ENCODE data around the gene C16orf86. TPM values are rescaled to one million over a fixed set of nuclear protein-coding genes. Genes with fewer than 3 reads are reported as not detected.

C16orf86 gene
- total and polyA plus RNA-seq, 5 donors from 2014 or later: 3.2 to 6.8 (median 5.9) TPM

Other genes starting within 250 kb of the C16orf86 start
- gene HSD11B2, start 235.7 kb upstream of the C16orf86 start, total RNA-seq: not detected
- not detected for gene HSD11B2, start 235.7 kb upstream of the C16orf86 start, polyA plus RNA-seq
- gene ATP6V0D1, start 185.7 kb upstream of the C16orf86 start, total RNA-seq: 92.5 TPM
- 100 to 1,000 TPM; 119 to 141 (median 133) TPM for gene ATP6V0D1, start 185.7 kb upstream of the C16orf86 start, polyA plus RNA-seq
- not detected for gene AGRP, start 183.3 kb upstream of the C16orf86 start, total RNA-seq
- gene AGRP, start 183.3 kb upstream of the C16orf86 start, polyA plus RNA-seq: not detected
- 16.6 TPM for gene RIPOR1, start 138.0 kb upstream of the C16orf86 start, total RNA-seq
- 1 to 10 TPM in 3 of 4 donors, under 1 TPM in 1; 0.91 to 3.1 (median 2.1) TPM for gene RIPOR1, start 138.0 kb upstream of the C16orf86 start, polyA plus RNA-seq
- gene CTCF, start 104.3 kb upstream of the C16orf86 start, total RNA-seq: 63.6 TPM
- 10 to 100 TPM; 44.5 to 80.2 (median 52.9) TPM for gene CTCF, start 104.3 kb upstream of the C16orf86 start, polyA plus RNA-seq
- 156 TPM for gene CARMIL2, start 21.7 kb upstream of the C16orf86 start, total RNA-seq
- gene CARMIL2, start 21.7 kb upstream of the C16orf86 start, polyA plus RNA-seq: 10 to 100 TPM in 3 of 4 donors, 1 to 10 TPM in 1; 9.2 to 20.7 (median 12.9) TPM
- gene ACD, start 6.6 kb upstream of the C16orf86 start, total RNA-seq: 28.7 TPM
- 10 to 100 TPM; 29.5 to 36.7 (median 32.5) TPM for gene ACD, start 6.6 kb upstream of the C16orf86 start, polyA plus RNA-seq
- 6.2 TPM for gene PARD6A, start 5.9 kb upstream of the C16orf86 start, total RNA-seq
- gene PARD6A, start 5.9 kb upstream of the C16orf86 start, polyA plus RNA-seq: 10 to 100 TPM; 14.4 to 19.9 (median 18.2) TPM
- gene ENKD1, start 64 bp upstream of the C16orf86 start, total RNA-seq: 2.4 TPM
- gene ENKD1, start 64 bp upstream of the C16orf86 start, polyA plus RNA-seq: 1 to 10 TPM in 3 of 4 donors, under 1 TPM in 1; 0.65 to 2.9 (median 1.5) TPM
- gene GFOD2, start 52.5 kb downstream of the C16orf86 start, total RNA-seq: 11.2 TPM
- 10 to 100 TPM in 3 of 4 donors, 1 to 10 TPM in 1; 9.0 to 12.1 (median 11.6) TPM for gene GFOD2, start 52.5 kb downstream of the C16orf86 start, polyA plus RNA-seq
- 29.4 TPM for gene RANBP10, start 139.7 kb downstream of the C16orf86 start, total RNA-seq
- 10 to 100 TPM in 1 of 4 donors, 1 to 10 TPM in 3; 7.3 to 10.0 (median 8.0) TPM for gene RANBP10, start 139.7 kb downstream of the C16orf86 start, polyA plus RNA-seq
- gene TSNAXIP1, start 140.1 kb downstream of the C16orf86 start, total RNA-seq: 0.39 TPM
- gene TSNAXIP1, start 140.1 kb downstream of the C16orf86 start, polyA plus RNA-seq: not detected
- gene THAP11, start 175.5 kb downstream of the C16orf86 start, total RNA-seq: 32.2 TPM
- gene THAP11, start 175.5 kb downstream of the C16orf86 start, polyA plus RNA-seq: 100 to 1,000 TPM; 132 to 166 (median 141) TPM
- 48.5 TPM for gene NUTF2, start 180.1 kb downstream of the C16orf86 start, total RNA-seq
- 100 to 1,000 TPM; 115 to 158 (median 131) TPM for gene NUTF2, start 180.1 kb downstream of the C16orf86 start, polyA plus RNA-seq
- gene CENPT, start 180.9 kb downstream of the C16orf86 start, total RNA-seq: 79.9 TPM
- gene CENPT, start 180.9 kb downstream of the C16orf86 start, polyA plus RNA-seq: 10 to 100 TPM; 13.5 to 17.1 (median 14.6) TPM
- gene EDC4, start 206.2 kb downstream of the C16orf86 start, total RNA-seq: 103 TPM
- gene EDC4, start 206.2 kb downstream of the C16orf86 start, polyA plus RNA-seq: 10 to 100 TPM; 24.7 to 42.3 (median 33.8) TPM
- gene NRN1L, start 218.1 kb downstream of the C16orf86 start, total RNA-seq: 2.7 TPM
- gene NRN1L, start 218.1 kb downstream of the C16orf86 start, polyA plus RNA-seq: under 1 TPM in 2 of 4 donors, not detected in 2; 0.37 to 0.65 TPM
- gene PSKH1, start 226.4 kb downstream of the C16orf86 start, total RNA-seq: 14.3 TPM
- 10 to 100 TPM; 16.1 to 25.3 (median 23.3) TPM for gene PSKH1, start 226.4 kb downstream of the C16orf86 start, polyA plus RNA-seq

Measured in CD4-positive, CD25-positive, alpha-beta regulatory T cell (primary cell).